Left ventricle myocardium inferior (tissue), 1 donor: ENCODE measurements around the gene SNX15. TPM values are rescaled to one million over a fixed set of nuclear protein-coding genes. Genes with fewer than 3 reads are reported as not detected.
A peak's percentile ranks its signal among the peaks of the same experiment; 100 is the strongest.

Source experiments
- DNase-seq: peaks from one replicate; pipeline ENCODE4 v3.0.0-alpha.2; 2020
- H3K27ac ChIP-seq: fragments of 200-600 bp; replicated peaks from 2 replicates; pipeline ENCODE4 v1.8.0; 2021
- H3K27me3 ChIP-seq: fragments of 200-600 bp; 2 replicates; pipeline ENCODE4 v1.8.0; 2021; ENCODE audit warnings: low read depth
- H3K36me3 ChIP-seq: fragments of 200-600 bp; 2 replicates; pipeline ENCODE4 v1.8.0; 2021
- H3K4me1 ChIP-seq: fragments of 200-600 bp; 2 replicates; pipeline ENCODE4 v1.8.0; 2021
- H3K4me3 ChIP-seq: fragments of 200-600 bp; 2 replicates; pipeline ENCODE4 v1.8.0; 2021; ENCODE audit warnings: mild to moderate bottlenecking, moderate library complexity
- H3K9me3 ChIP-seq: fragments of 200-600 bp; replicated peaks from 2 replicates; pipeline ENCODE4 v1.8.0; 2021
- CTCF ChIP-seq: fragments of 200-600 bp; IDR thresholded peaks from 2 replicates; pipeline ENCODE4 v1.8.0; 2021; ENCODE audit warnings: antibody characterized with exemption, mild to moderate bottlenecking, borderline replicate concordance
- intact Hi-C: fragments of 100-400 bp; cut with micrococcal nuclease; formaldehyde crosslinking; loops from one replicate; pipeline ENCODE4 v1.11.0; 2022
- total RNA-seq: library from RNA; stranded (reverse); fragmentation: NEBNext Ultra II Directional; extraction: Animal tissue kit (Norgen Biotek cat#: 25700); gene quantifications from one replicate; pipeline ENCODE4 v1.2.1, GENCODE V29; 2021
- donor health status: DM: no; HTN: yes; CAD: no; lungs with severe emphysema.

SNX15 gene
- total RNA-seq, 1 donor from 2014 or later, result 15.7 TPM

DNA sequence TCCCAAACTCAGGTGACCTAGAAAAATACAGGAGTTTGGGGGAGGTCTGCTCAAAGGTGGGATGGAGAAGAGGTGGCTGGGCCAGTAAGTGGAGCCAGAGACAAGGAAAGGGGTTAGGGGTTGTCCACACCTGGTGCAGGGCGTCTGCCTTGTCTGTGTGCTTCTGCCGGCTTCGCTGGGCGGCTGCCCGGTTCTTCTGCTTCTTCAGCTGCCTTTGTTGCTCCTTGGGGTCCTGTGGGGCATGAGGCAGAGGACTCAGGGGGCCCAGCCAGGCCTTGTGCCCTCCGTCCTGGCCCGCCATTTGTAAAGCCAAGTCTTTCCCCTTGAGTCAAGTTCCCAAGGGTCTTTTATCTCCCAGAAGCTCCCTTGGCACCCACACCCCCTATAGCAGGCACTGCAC, 32.9 kb upstream of the SNX15 start:
- intact Hi-C loops, result no loop called here
- no peaks in the 10 kb centered on the region for H3K27me3 ChIP-seq
- TF ChIP-seq CTCF, result no peak
- H3K4me3 ChIP-seq, result no peak overlapping the region
- no peak overlapping the region for H3K27ac ChIP-seq
- H3K36me3 ChIP-seq, result no peaks in the 10 kb centered on the region
- no peak for DNase-seq
- no peaks in the 10 kb centered on the region for H3K9me3 ChIP-seq
- peaks cover 58% of the 10 kb centered on the region for H3K4me1 ChIP-seq

- Histone ChIP-seq H3K4me3 (peak overlapping the region; percentile 63), H3K27ac (peak overlapping the region; percentile 79), H3K9me3 (no peaks in the 10 kb centered on the region), H3K4me1 (peaks cover 38% of the 10 kb centered on the region), H3K27me3 (no peaks in the 10 kb centered on the region), H3K36me3 (no peaks in the 10 kb centered on the region)
- TF ChIP-seq CTCF, result no peak
- DNase-seq, result no peak
- intact Hi-C loops, result no loop called here
Measured at GRCh38 chr11:64996327-64996709, 30.9 kb upstream of the SNX15 start.

DNA sequence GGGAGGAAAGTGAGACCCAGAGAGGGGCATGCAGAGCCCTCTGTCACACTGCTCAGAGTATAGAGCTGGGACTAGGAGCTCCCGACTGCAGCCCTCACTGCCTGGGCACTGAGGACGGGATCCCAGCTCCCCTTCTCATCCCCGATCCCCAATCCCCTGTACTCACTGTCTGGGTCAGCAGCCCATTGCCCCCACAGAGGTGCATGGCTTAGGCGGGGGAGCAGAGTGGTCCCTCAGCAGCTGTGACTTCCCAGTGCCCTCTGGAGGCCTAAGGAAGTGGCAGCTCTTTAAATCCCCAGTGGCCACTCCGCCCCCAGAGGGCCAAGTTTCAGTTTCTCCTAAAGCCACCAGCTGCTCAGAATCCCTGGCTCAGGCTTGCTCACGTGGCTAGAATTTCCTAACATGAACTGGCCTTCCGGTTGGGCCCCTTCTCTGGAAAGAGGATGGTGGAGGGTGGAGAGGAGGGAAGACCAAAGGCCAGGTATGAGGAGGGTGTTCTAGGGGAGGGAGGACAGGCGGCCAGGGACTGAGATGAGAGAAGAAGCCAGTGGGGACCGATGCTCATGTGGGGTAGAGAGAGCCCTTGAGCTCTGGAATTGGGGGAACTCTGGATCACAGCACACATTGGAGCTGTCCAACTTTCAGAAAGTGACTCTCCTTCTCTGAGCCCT, 30.4 kb upstream of the SNX15 start, which contains the start of gene BATF2:
TSS of gene BATF2 (minus strand) at position 262 of the 671 bp plus-strand sequence. CDS start at position 205, 57 bp downstream.
- H3K27ac ChIP-seq, result peak within 1 kb of the TSS; percentile 79
- no peaks in the 10 kb centered on the region for H3K9me3 ChIP-seq
- H3K27me3 ChIP-seq, result no peaks in the 10 kb centered on the region
- H3K4me1 ChIP-seq, result peaks cover 35% of the 10 kb centered on the region
- intact Hi-C loops, result no loop called here
- peak; percentile 53 for TF ChIP-seq CTCF
- peak; percentile 70 for DNase-seq
- peak within 1 kb of the TSS; percentile 63 for H3K4me3 ChIP-seq
- H3K36me3 ChIP-seq, result no peaks in the 10 kb centered on the region

- Histone ChIP-seq H3K27me3 (no peaks in the 10 kb centered on the region), H3K9me3 (no peaks in the 10 kb centered on the region), H3K27ac (no peak overlapping the region), H3K36me3 (no peaks in the 10 kb centered on the region), H3K4me3 (no peak overlapping the region), H3K4me1 (peaks cover 35% of the 10 kb centered on the region)
- no peak for DNase-seq
- intact Hi-C loops, result no loop called here
- no peak for TF ChIP-seq CTCF
Measured at GRCh38 chr11:64998141-64998540, 29.1 kb upstream of the SNX15 start.

GRCh38 chr11:64998690-64999431, 28.4 kb upstream of the SNX15 start:
- no peak for DNase-seq
- no peaks in the 10 kb centered on the region for H3K27me3 ChIP-seq
- no peak for TF ChIP-seq CTCF
- H3K36me3 ChIP-seq, result no peaks in the 10 kb centered on the region
- H3K27ac ChIP-seq, result no peak overlapping the region
- intact Hi-C loops, result no loop called here
- no peaks in the 10 kb centered on the region for H3K9me3 ChIP-seq
- H3K4me3 ChIP-seq, result no peak overlapping the region
- peaks cover 29% of the 10 kb centered on the region for H3K4me1 ChIP-seq
